ENCODE data around the gene RANBP6.
A peak's percentile ranks its signal among the peaks of the same experiment; 100 is the strongest.
"Not testable (repeated sequence)": the region's sequence is repeated elsewhere in the genome, so short reads cannot be mapped to it uniquely, and the experiment has no call there.

The RANBP6 gene

GRCh38 chr9:6015278-6016157, at the start of gene RANBP6:
RANBP6 (minus strand) TSS chr9:6015624; CDS start chr9:6015607, 17 bp downstream.
- peak; percentile 91 for DNase-seq

GRCh38 chr9:6063146-6063545, 47.7 kb upstream of the RANBP6 start:
- DNase-seq = not testable (repeated sequence)

GRCh38 chr9:6055666-6056065, 40.2 kb upstream of the RANBP6 start:
- no peak for DNase-seq

GRCh38 chr9:6055216-6055615, 39.8 kb upstream of the RANBP6 start:
- peak; percentile 54 for DNase-seq

GRCh38 chr9:6054280-6055099, 39.1 kb upstream of the RANBP6 start:
- DNase-seq = peak; percentile 72

- no peak for DNase-seq
These were observed 37.0 kb upstream of the RANBP6 start for GRCh38 chr9:6052293-6052919.

GRCh38 chr9:6051511-6051950, 36.1 kb upstream of the RANBP6 start:
- no peak for DNase-seq

- no peak for DNase-seq
These were observed 34.4 kb upstream of the RANBP6 start for GRCh38 chr9:6049798-6050197.

GRCh38 chr9:6048039-6048438, 32.6 kb upstream of the RANBP6 start:
- no peak for DNase-seq

GRCh38 chr9:6047020-6047419, 31.6 kb upstream of the RANBP6 start:
- no peak for DNase-seq

GRCh38 chr9:6045364-6045763, 29.9 kb upstream of the RANBP6 start:
- no peak for DNase-seq

- no peak for DNase-seq
These were observed 24.7 kb upstream of the RANBP6 start for GRCh38 chr9:6040077-6040476.

- no peak for DNase-seq
These were observed 21.0 kb upstream of the RANBP6 start for GRCh38 chr9:6036391-6036790.

GRCh38 chr9:6034954-6035353, 19.5 kb upstream of the RANBP6 start:
- DNase-seq = no peak

- DNase-seq = no peak
These were observed 14.3 kb upstream of the RANBP6 start for GRCh38 chr9:6029604-6030274.

GRCh38 chr9:6024035-6024554, 8.7 kb upstream of the RANBP6 start:
- DNase-seq = no peak

- DNase-seq = not testable (repeated sequence)
These were observed 1.6 kb upstream of the RANBP6 start for GRCh38 chr9:6016975-6017374.

- no peak for DNase-seq
These were observed 654 bp downstream of the RANBP6 start for GRCh38 chr9:6014670-6015270.

GRCh38 chr9:6008169-6008979, 7.0 kb downstream of the RANBP6 start:
- peak; percentile 98 for DNase-seq

GRCh38 chr9:6007770-6008168, 7.7 kb downstream of the RANBP6 start:
- peak; percentile 87 for DNase-seq
